Vagina (tissue), 2 donors: ENCODE measurements around the gene UMOD. TPM values are rescaled to one million over a fixed set of nuclear protein-coding genes. Genes with fewer than 3 reads are reported as not detected.

ENCODE experiments used
- DNase-seq, 2 donors: peaks; one replicate each; pipeline ENCODE4 v3.0.0-alpha.2; 2017; ENCODE audit errors: extremely low spot score in 2 of 2
- H3K27ac ChIP-seq: fragments of 200-600 bp; sonication (generic); one replicate; pipeline ENCODE4 v1.5.1; 2019
- H3K27me3 ChIP-seq: fragments of 200-600 bp; sonication (generic); one replicate; pipeline ENCODE4 v1.5.1; 2019
- H3K36me3 ChIP-seq, 2 donors: fragments of 200-600 bp; sonication (generic); one replicate each; pipeline ENCODE4 v1.5.1; 2017 to 2019
- H3K4me1 ChIP-seq: fragments of 200-600 bp; sonication (generic); one replicate; pipeline ENCODE4 v1.5.1; 2019
- H3K4me3 ChIP-seq, 2 donors: fragments of 200-600 bp; sonication (generic); 1 replicate in 1 of 2; 2 replicates in 1 of 2; pipeline ENCODE4 v1.5.1; 2016 to 2019
- H3K9me3 ChIP-seq: fragments of 200-600 bp; sonication (generic); one replicate; pipeline ENCODE4 v1.5.1; 2019
- POLR2A ChIP-seq, 2 donors: fragments of 450-650 bp; IDR thresholded peaks; one replicate each; pipeline ENCODE4 v1.6.1; 2017; ENCODE audit warnings: antibody characterized with exemption in 2 of 2, mild to moderate bottlenecking in 2 of 2, moderate library complexity in 2 of 2
- POLR2AphosphoS5 ChIP-seq, 2 donors: sonication (generic); formaldehyde crosslinking; IDR thresholded peaks; one replicate each; pipeline ENCODE4 v1.9.0; 2017; ENCODE audit warnings: antibody characterized with exemption in 2 of 2, mild to moderate bottlenecking in 2 of 2, low read depth in 1 of 2; ENCODE audit not compliant: insufficient read depth in 1 of 2
- intact Hi-C: fragments of 100-400 bp; cut with DNase I; formaldehyde crosslinking; loops from one replicate; pipeline ENCODE4 v1.15.1; 2023
- total RNA-seq: library from RNA; depleted of rRNA; stranded (reverse); fragments of >200 nt; gene quantifications from one replicate; pipeline ENCODE4 v1.2.3, GENCODE V29; 2016
- TF ChIP-seq, protein P1 (sequence below), 3 experiments: fragments of 450-650 bp in 2 of 3; fragments of 200-600 bp in 1 of 3; sonication (generic) in 1 of 3; IDR thresholded peaks; one replicate each; pipeline ENCODE4 v1.5.1; 2017 to 2019; ENCODE audit warnings: antibody characterized with exemption in 3 of 3, mild to moderate bottlenecking in 2 of 3, moderate library complexity in 2 of 3

Gene UMOD
- total RNA-seq, 1 donor from 2014 or later = not detected

DNA sequence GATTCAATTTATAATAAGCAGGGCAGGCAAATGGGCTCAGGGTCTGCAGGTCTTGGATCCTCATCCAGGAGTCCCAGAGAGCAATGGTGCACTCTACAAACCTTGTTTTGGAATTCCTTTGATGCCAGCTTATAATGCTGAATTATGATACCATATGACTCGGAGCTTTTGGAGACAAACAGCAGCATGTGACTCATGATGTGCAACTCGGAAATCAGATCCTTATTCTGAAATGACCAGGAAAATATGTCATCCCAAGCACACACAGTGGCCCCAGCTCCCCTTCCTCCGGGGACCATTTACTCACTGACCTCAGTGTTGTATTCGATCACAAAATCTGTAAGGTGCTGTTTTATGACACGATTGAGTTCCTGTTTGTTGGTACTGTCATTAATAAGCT lies 20.2 kb upstream of the UMOD start:
- Histone ChIP-seq H3K27ac (no peak overlapping the region), H3K27me3 (no peaks in the 10 kb centered on the region), H3K36me3 (no peaks in the 10 kb centered on the region), H3K4me1 (no peaks in the 10 kb centered on the region), H3K4me3 (no peak overlapping the region), H3K9me3 (no peaks in the 10 kb centered on the region)
- no peak for DNase-seq
- intact Hi-C loops = no loop called here
- TF ChIP-seq, protein P1, sequence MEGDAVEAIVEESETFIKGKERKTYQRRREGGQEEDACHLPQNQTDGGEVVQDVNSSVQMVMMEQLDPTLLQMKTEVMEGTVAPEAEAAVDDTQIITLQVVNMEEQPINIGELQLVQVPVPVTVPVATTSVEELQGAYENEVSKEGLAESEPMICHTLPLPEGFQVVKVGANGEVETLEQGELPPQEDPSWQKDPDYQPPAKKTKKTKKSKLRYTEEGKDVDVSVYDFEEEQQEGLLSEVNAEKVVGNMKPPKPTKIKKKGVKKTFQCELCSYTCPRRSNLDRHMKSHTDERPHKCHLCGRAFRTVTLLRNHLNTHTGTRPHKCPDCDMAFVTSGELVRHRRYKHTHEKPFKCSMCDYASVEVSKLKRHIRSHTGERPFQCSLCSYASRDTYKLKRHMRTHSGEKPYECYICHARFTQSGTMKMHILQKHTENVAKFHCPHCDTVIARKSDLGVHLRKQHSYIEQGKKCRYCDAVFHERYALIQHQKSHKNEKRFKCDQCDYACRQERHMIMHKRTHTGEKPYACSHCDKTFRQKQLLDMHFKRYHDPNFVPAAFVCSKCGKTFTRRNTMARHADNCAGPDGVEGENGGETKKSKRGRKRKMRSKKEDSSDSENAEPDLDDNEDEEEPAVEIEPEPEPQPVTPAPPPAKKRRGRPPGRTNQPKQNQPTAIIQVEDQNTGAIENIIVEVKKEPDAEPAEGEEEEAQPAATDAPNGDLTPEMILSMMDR (IDR thresholded peaks at IDR 0.05) = no peak
- no peak for TF ChIP-seq POLR2AphosphoS5 (IDR thresholded peaks at IDR 0.05; ENCODE audit: insufficient read depth in 1 of 2, low read depth in 1 of 2)
- TF ChIP-seq POLR2A (IDR thresholded peaks at IDR 0.05) = no peak

DNA sequence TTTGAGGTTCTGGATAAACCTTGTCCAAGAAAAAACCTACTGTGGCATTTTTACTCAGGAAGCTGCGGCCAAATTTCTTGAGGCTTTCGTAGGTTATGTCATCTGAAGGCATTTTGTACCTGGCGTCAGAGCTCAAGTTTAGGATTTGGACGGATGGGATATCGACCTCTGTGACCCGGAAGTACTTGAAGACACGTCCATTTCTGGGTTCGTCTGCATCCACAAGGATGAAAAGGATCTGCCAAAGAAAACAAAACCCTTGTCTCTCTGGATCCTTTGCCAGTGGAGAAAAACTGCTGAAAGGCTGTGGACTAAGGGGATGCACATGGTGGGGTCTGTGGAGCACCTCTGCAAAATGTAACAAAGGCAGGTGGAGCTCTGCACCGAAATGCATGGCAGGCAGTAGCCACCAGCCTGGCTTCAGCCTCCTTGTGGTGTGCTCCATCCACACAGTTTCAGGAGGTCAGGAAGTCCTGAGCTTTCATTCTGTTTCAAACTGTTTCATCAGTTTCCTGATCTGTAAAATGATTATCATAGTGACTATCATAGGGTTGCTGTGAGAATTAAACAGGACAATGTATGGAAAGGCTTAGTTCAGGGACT lies 17.0 kb upstream of the UMOD start:
- no peak overlapping the region for H3K4me3 ChIP-seq
- H3K9me3 ChIP-seq = no peaks in the 10 kb centered on the region
- H3K27me3 ChIP-seq = no peaks in the 10 kb centered on the region
- H3K27ac ChIP-seq = no peak overlapping the region
- intact Hi-C loops = no loop called here
- TF ChIP-seq POLR2AphosphoS5 (IDR thresholded peaks at IDR 0.05; ENCODE audit: insufficient read depth in 1 of 2, low read depth in 1 of 2) = no peak
- no peak for TF ChIP-seq POLR2A (IDR thresholded peaks at IDR 0.05)
- TF ChIP-seq, protein P1 (IDR thresholded peaks at IDR 0.05) = no peak
- no peak for DNase-seq
- H3K36me3 ChIP-seq = no peaks in the 10 kb centered on the region
- no peaks in the 10 kb centered on the region for H3K4me1 ChIP-seq

DNA sequence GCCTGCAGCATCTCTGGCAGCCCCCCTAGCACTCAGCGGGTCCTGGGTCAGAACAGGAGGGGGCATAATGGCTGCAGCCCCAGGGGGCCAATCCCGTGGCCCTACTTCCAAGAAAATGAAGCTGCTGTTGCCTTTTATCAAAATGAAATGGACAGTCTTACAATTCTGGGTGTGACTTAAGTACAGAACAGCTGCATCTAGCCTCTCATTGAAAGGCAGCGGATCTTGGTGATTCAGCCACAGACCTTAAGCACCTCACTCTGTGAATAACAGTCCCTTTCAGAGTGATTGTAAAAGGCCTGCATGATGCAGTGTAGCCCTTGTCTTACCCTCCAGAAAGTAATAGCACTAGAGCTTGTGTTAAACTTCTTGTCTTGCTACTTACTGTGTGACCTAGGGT lies 11.5 kb upstream of the UMOD start:
- H3K27me3 ChIP-seq = no peaks in the 10 kb centered on the region
- H3K36me3 ChIP-seq = no peaks in the 10 kb centered on the region
- intact Hi-C loops = no loop called here
- no peaks in the 10 kb centered on the region for H3K9me3 ChIP-seq
- H3K4me1 ChIP-seq = no peaks in the 10 kb centered on the region
- TF ChIP-seq POLR2A (IDR thresholded peaks at IDR 0.05) (no peak), POLR2AphosphoS5 (IDR thresholded peaks at IDR 0.05; ENCODE audit: insufficient read depth in 1 of 2, low read depth in 1 of 2) (no peak)
- TF ChIP-seq, protein P1 (IDR thresholded peaks at IDR 0.05) = no peak
- no peak overlapping the region for H3K4me3 ChIP-seq
- no peak for DNase-seq
- H3K27ac ChIP-seq = no peak overlapping the region

DNA sequence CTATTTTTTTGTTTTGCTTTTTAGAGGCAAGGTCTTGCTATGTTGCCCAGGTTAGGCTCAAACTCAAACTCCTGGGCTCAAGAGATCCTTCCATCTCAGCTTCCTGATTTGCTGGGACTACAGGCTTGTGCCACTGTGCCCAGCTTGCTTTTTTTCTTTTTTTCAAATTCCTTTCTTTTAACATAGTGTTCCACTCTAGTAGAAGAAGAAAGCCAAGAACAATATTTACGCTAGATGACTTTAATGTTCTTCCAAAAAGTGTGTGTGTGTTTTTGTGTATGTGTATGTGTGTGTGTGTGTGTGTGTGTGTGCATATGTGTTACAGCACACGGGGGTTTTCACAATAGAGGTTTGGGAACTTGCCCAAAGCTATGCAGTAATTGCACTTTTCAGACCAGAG lies 10.7 kb upstream of the UMOD start:
- no peak overlapping the region for H3K27ac ChIP-seq
- no peak for DNase-seq
- TF ChIP-seq POLR2AphosphoS5 (IDR thresholded peaks at IDR 0.05; ENCODE audit: insufficient read depth in 1 of 2, low read depth in 1 of 2) = no peak
- TF ChIP-seq, protein P1 (IDR thresholded peaks at IDR 0.05) = no peak

DNA sequence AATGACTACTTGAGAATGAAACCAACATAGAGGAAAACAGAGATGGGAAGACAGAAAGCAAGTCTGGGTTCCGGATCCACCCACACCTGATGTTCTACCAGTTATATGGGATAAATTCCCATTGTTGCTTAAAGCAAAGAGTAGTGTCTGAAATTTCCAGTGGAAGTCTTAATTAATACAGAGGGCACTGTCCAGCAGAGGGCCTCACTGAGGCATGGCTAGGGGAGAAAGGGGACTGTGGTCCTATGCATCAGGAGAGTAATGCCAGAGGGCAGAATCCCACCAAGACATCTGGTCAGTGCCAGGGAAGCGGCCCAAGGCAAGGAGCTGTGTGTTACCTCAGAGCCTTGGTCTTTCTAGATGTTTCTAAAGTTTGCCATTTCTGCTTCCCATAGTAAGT lies 7.5 kb upstream of the UMOD start:
- H3K4me3 ChIP-seq = no peak overlapping the region
- no peaks in the 10 kb centered on the region for H3K9me3 ChIP-seq
- no peaks in the 10 kb centered on the region for H3K4me1 ChIP-seq
- intact Hi-C loops = no loop called here
- no peak for DNase-seq
- no peak overlapping the region for H3K27ac ChIP-seq
- no peaks in the 10 kb centered on the region for H3K36me3 ChIP-seq
- no peaks in the 10 kb centered on the region for H3K27me3 ChIP-seq
- TF ChIP-seq, protein P1 (IDR thresholded peaks at IDR 0.05) = no peak
- TF ChIP-seq POLR2AphosphoS5 (IDR thresholded peaks at IDR 0.05; ENCODE audit: insufficient read depth in 1 of 2, low read depth in 1 of 2) (no peak), POLR2A (IDR thresholded peaks at IDR 0.05) (no peak)

More for the DNA sequence above, 10.7 kb upstream of the UMOD start:
- Histone ChIP-seq H3K4me3 (no peak overlapping the region), H3K9me3 (no peaks in the 10 kb centered on the region), H3K36me3 (no peaks in the 10 kb centered on the region), H3K27me3 (no peaks in the 10 kb centered on the region), H3K4me1 (no peaks in the 10 kb centered on the region)
- intact Hi-C loops = no loop called here
